ENCODE results near the gene BHLHE40.

Gene BHLHE40

GRCh38 chr3:4935347-4935746, 43.9 kb upstream of the BHLHE40 start:
- H3K27me3 ChIP-seq (ENCODE audit: low read length) = no peaks in the 10 kb centered on the region
- no peaks in the 10 kb centered on the region for H3K79me2 ChIP-seq (ENCODE audit: insufficient read depth, low read length)
- H3K27ac ChIP-seq (ENCODE audit: low read depth, low read length) = no peak overlapping the region
- no peaks in the 10 kb centered on the region for H4K20me1 ChIP-seq (ENCODE audit: low read depth, low read length)
- no peak overlapping the region for H3K4me3 ChIP-seq (ENCODE audit: insufficient read depth, low read length, poor library complexity, severe bottlenecking)
- no peaks in the 10 kb centered on the region for H3K9me2 ChIP-seq (replicated peaks; ENCODE audit: insufficient read depth, low read length)
- TF ChIP-seq, protein P1, sequence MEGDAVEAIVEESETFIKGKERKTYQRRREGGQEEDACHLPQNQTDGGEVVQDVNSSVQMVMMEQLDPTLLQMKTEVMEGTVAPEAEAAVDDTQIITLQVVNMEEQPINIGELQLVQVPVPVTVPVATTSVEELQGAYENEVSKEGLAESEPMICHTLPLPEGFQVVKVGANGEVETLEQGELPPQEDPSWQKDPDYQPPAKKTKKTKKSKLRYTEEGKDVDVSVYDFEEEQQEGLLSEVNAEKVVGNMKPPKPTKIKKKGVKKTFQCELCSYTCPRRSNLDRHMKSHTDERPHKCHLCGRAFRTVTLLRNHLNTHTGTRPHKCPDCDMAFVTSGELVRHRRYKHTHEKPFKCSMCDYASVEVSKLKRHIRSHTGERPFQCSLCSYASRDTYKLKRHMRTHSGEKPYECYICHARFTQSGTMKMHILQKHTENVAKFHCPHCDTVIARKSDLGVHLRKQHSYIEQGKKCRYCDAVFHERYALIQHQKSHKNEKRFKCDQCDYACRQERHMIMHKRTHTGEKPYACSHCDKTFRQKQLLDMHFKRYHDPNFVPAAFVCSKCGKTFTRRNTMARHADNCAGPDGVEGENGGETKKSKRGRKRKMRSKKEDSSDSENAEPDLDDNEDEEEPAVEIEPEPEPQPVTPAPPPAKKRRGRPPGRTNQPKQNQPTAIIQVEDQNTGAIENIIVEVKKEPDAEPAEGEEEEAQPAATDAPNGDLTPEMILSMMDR (IDR thresholded peaks at IDR 0.05; ENCODE audit: insufficient read depth, low read length, poor library complexity, severe bottlenecking) = no peak
- TF ChIP-seq EZH2phosphoT487 (conservative IDR thresholded peaks at IDR 0.05; ENCODE audit: low read length) = no peak
- no peak overlapping the region for H2AFZ ChIP-seq (ENCODE audit: low read depth, low read length, severe bottlenecking)
- no peaks in the 10 kb centered on the region for H3F3A ChIP-seq (ENCODE audit: insufficient read depth)
- no peaks in the 10 kb centered on the region for H3K9me3 ChIP-seq (ENCODE audit: insufficient read depth, low read length)
- no peak overlapping the region for H3K9ac ChIP-seq (ENCODE audit: low read length)
- no peaks in the 10 kb centered on the region for H3K36me3 ChIP-seq (ENCODE audit: low read length)
- no peak overlapping the region for H3K4me2 ChIP-seq (ENCODE audit: low read depth, low read length, poor library complexity, severe bottlenecking)

GRCh38 chr3:4936982-4937614, 42.1 kb upstream of the BHLHE40 start:
- Histone ChIP-seq H3K9ac (ENCODE audit: low read length) (no peak overlapping the region), H3K27me3 (ENCODE audit: low read length) (no peaks in the 10 kb centered on the region), H3K9me3 (ENCODE audit: insufficient read depth, low read length) (no peaks in the 10 kb centered on the region), H2AFZ (ENCODE audit: low read depth, low read length, severe bottlenecking) (no peak overlapping the region), H4K20me1 (ENCODE audit: low read depth, low read length) (no peaks in the 10 kb centered on the region), H3K79me2 (ENCODE audit: insufficient read depth, low read length) (no peaks in the 10 kb centered on the region), H3K9me2 (replicated peaks; ENCODE audit: insufficient read depth, low read length) (no peaks in the 10 kb centered on the region), H3K4me2 (ENCODE audit: low read depth, low read length, poor library complexity, severe bottlenecking) (no peak overlapping the region), H3K4me3 (ENCODE audit: insufficient read depth, low read length, poor library complexity, severe bottlenecking) (no peak overlapping the region), H3K36me3 (ENCODE audit: low read length) (no peaks in the 10 kb centered on the region), H3K27ac (ENCODE audit: low read depth, low read length) (no peak overlapping the region), H3F3A (ENCODE audit: insufficient read depth) (no peaks in the 10 kb centered on the region)
- no peak for TF ChIP-seq EZH2phosphoT487 (conservative IDR thresholded peaks at IDR 0.05; ENCODE audit: low read length)
- TF ChIP-seq, protein P1 (IDR thresholded peaks at IDR 0.05; ENCODE audit: insufficient read depth, low read length, poor library complexity, severe bottlenecking) = no peak

DNA sequence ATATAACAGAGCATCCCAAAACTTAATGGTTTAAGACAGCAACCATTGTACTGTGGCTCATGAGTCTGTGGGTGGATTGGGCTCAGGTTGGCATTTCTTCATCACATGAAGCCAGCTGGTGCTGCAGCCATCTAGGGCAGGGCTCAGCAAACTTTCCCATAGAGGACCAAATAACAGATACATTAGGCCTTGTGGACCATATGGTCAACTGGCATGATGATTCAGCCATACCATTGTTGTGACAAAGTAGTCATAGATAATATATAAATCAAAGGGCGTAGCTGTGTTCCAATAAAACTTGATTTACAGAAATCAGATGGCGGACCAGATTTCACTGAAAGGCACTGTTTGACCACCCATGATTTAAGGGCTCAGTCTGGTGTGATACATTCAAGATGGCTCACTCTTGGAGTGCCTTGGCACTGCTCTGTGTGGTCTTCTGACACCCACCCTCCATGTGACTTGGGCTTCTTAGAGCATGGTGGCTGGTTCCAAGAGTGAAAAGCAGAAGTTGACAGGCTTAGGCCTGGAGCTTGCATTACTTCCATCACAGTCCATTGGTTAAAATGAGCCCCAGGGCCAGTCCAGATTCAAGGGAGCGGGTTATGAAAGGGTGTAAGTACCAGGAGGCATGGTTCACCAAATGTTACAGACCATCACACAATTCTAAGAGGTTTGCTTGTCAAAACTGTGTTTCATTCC, 40.8 kb upstream of the BHLHE40 start:
- no peaks in the 10 kb centered on the region for H3K79me2 ChIP-seq (ENCODE audit: insufficient read depth, low read length)
- TF ChIP-seq, protein P1 (IDR thresholded peaks at IDR 0.05; ENCODE audit: insufficient read depth, low read length, poor library complexity, severe bottlenecking) = no peak
- no peak for TF ChIP-seq EZH2phosphoT487 (conservative IDR thresholded peaks at IDR 0.05; ENCODE audit: low read length)
- H3K9me3 ChIP-seq (ENCODE audit: insufficient read depth, low read length) = no peaks in the 10 kb centered on the region
- no peak overlapping the region for H2AFZ ChIP-seq (ENCODE audit: low read depth, low read length, severe bottlenecking)
- no peak overlapping the region for H3K27ac ChIP-seq (ENCODE audit: low read depth, low read length)
- no peak overlapping the region for H3K9ac ChIP-seq (ENCODE audit: low read length)
- H3F3A ChIP-seq (ENCODE audit: insufficient read depth) = no peaks in the 10 kb centered on the region
- no peaks in the 10 kb centered on the region for H3K9me2 ChIP-seq (replicated peaks; ENCODE audit: insufficient read depth, low read length)
- H3K4me2 ChIP-seq (ENCODE audit: low read depth, low read length, poor library complexity, severe bottlenecking) = no peak overlapping the region
- no peaks in the 10 kb centered on the region for H3K36me3 ChIP-seq (ENCODE audit: low read length)
- H3K4me3 ChIP-seq (ENCODE audit: insufficient read depth, low read length, poor library complexity, severe bottlenecking) = no peak overlapping the region
- H3K27me3 ChIP-seq (ENCODE audit: low read length) = no peaks in the 10 kb centered on the region
- H4K20me1 ChIP-seq (ENCODE audit: low read depth, low read length) = no peaks in the 10 kb centered on the region
